H9 (cell line): ENCODE data around the gene KIAA2012. TPM values are rescaled to one million over a fixed set of nuclear protein-coding genes. Genes with fewer than 3 reads are reported as not detected.

ENCODE experiments used
- DNase-seq: peaks from one replicate; pipeline ENCODE4 v3.0.0-alpha.2; 2017
- H2AFZ ChIP-seq: one replicate; pipeline ENCODE4 v1.6.1; 2013; ENCODE audit warnings: mild to moderate bottlenecking, low read length, control low read depth, moderate library complexity
- H2AK5ac ChIP-seq: 2 replicates; pipeline ENCODE4 v1.6.1; 2013; ENCODE audit warnings: low read length, control low read depth, mixed read lengths; ENCODE audit not compliant: insufficient read length
- H2BK120ac ChIP-seq: one replicate; pipeline ENCODE4 v1.6.1; 2013; ENCODE audit warnings: low read depth, mild to moderate bottlenecking, low read length, control low read depth, inconsistent platforms; ENCODE audit not compliant: poor library complexity, severe bottlenecking
- H2BK12ac ChIP-seq: 2 replicates; pipeline ENCODE4 v1.6.1; 2013; ENCODE audit warnings: low read length, control low read depth, mixed read lengths, low read depth; ENCODE audit not compliant: insufficient read length
- H2BK15ac ChIP-seq: 2 replicates; pipeline ENCODE4 v1.6.1; 2013; ENCODE audit warnings: low read depth, low read length, control low read depth
- H2BK20ac ChIP-seq: one replicate; pipeline ENCODE4 v1.6.1; 2013; ENCODE audit warnings: low read depth, mild to moderate bottlenecking, low read length, control low read depth, inconsistent platforms; ENCODE audit not compliant: poor library complexity, severe bottlenecking
- H2BK5ac ChIP-seq: 2 replicates; pipeline ENCODE4 v1.6.1; 2013; ENCODE audit warnings: low read length, control low read depth, mixed read lengths; ENCODE audit not compliant: insufficient read length
- H3K14ac ChIP-seq: 2 replicates; pipeline ENCODE4 v1.6.1; 2013; ENCODE audit warnings: low read length, control low read depth; ENCODE audit not compliant: insufficient read depth
- H3K18ac ChIP-seq: 2 replicates; pipeline ENCODE4 v1.6.1; 2013; ENCODE audit warnings: low read depth, mild to moderate bottlenecking, mixed read lengths, low read length, control low read depth; ENCODE audit not compliant: insufficient read length
- H3K23ac ChIP-seq: 2 replicates; pipeline ENCODE4 v1.6.1; 2013; ENCODE audit warnings: low read length, control low read depth, mixed read lengths, low read depth; ENCODE audit not compliant: insufficient read length
- H3K23me2 ChIP-seq: 2 replicates; pipeline ENCODE4 v1.6.1; 2013; ENCODE audit warnings: low read depth, mild to moderate bottlenecking, mixed read lengths, low read length, control low read depth; ENCODE audit not compliant: insufficient read length, poor library complexity, severe bottlenecking
- H3K27ac ChIP-seq: 2 replicates; pipeline ENCODE4 v1.5.1; 2013; ENCODE audit warnings: low read length, control low read depth, mixed read lengths, low read depth; ENCODE audit not compliant: insufficient read length
- H3K27me3 ChIP-seq: 2 replicates; pipeline ENCODE4 v1.6.1; 2013; ENCODE audit warnings: low read length, control low read depth, inconsistent platforms; ENCODE audit not compliant: insufficient read depth
- H3K4ac ChIP-seq: 2 replicates; pipeline ENCODE4 v1.6.1; 2013; ENCODE audit warnings: low read depth, mild to moderate bottlenecking, control low read depth, inconsistent platforms, low read length, moderate library complexity
- H3K4me1 ChIP-seq: 2 replicates; pipeline ENCODE4 v1.6.1; 2013; ENCODE audit warnings: low read length, control low read depth, inconsistent platforms; ENCODE audit not compliant: insufficient read depth
- H3K4me2 ChIP-seq: 2 replicates; pipeline ENCODE4 v1.6.1; 2013; ENCODE audit warnings: low read length, control low read depth, mixed read lengths; ENCODE audit not compliant: insufficient read length, insufficient read depth
- H3K56ac ChIP-seq: 2 replicates; pipeline ENCODE4 v1.6.1; 2013; ENCODE audit warnings: low read depth, mild to moderate bottlenecking, mixed read lengths, low read length, control low read depth; ENCODE audit not compliant: insufficient read length
- H3K79me1 ChIP-seq: 2 replicates; pipeline ENCODE4 v1.6.1; 2013; ENCODE audit warnings: low read depth, mild to moderate bottlenecking, moderate library complexity, low read length, control low read depth, inconsistent platforms; ENCODE audit not compliant: insufficient read depth, poor library complexity, severe bottlenecking
- H3K79me2 ChIP-seq: 2 replicates; pipeline ENCODE4 v1.6.1; 2013; ENCODE audit warnings: low read length, control low read depth, inconsistent platforms; ENCODE audit not compliant: insufficient read depth
- H3K9ac ChIP-seq: 2 replicates; pipeline ENCODE4 v1.6.1; 2013; ENCODE audit warnings: low read length, control low read depth, mixed read lengths; ENCODE audit not compliant: insufficient read length; ENCODE audit errors: extremely low read depth
- H3K9me3 ChIP-seq: one replicate; pipeline ENCODE4 v1.6.1; 2013; ENCODE audit warnings: low read depth, low read length, inconsistent platforms; ENCODE audit not compliant: control insufficient read depth
- H3T11ph ChIP-seq: one replicate; pipeline ENCODE4 v1.6.1; 2013; ENCODE audit warnings: mild to moderate bottlenecking, low read length, control low read depth, inconsistent platforms
- H4K20me1 ChIP-seq: one replicate; pipeline ENCODE4 v1.6.1; 2013; ENCODE audit not compliant: control insufficient read depth, insufficient read length, insufficient read depth
- H4K5ac ChIP-seq: 2 replicates; pipeline ENCODE4 v1.6.1; 2013; ENCODE audit warnings: low read depth, mild to moderate bottlenecking, mixed read lengths, low read length, control low read depth; ENCODE audit not compliant: insufficient read length
- H4K8ac ChIP-seq: replicated peaks from 2 replicates; pipeline ENCODE4 v1.6.1; 2013; ENCODE audit warnings: low read length, control low read depth, mixed read lengths, low read depth; ENCODE audit not compliant: insufficient read length
- H4K91ac ChIP-seq: 2 replicates; pipeline ENCODE4 v1.6.1; 2013; ENCODE audit warnings: low read depth, mild to moderate bottlenecking, moderate library complexity, mixed read lengths, low read length, control low read depth; ENCODE audit not compliant: insufficient read length
- H3K27ac Mint-ChIP-seq, 3 experiments: 2 replicates in 2 of 3; 3 replicates in 1 of 3; pipeline ENCODE4 v1.8.0; 2020 to 2021; ENCODE audit warnings: mixed read lengths in 3 of 3, mild to moderate bottlenecking in 1 of 3, moderate library complexity in 1 of 3
- H3K27me3 Mint-ChIP-seq: 2 replicates; pipeline ENCODE4 v1.8.0; 2021; ENCODE audit warnings: low read depth, mild to moderate bottlenecking, moderate library complexity, mixed read lengths
- H3K36me3 Mint-ChIP-seq, 3 experiments: 2 replicates in 2 of 3; 3 replicates in 1 of 3; pipeline ENCODE4 v1.8.0; 2020 to 2021; ENCODE audit warnings: low read depth in 3 of 3, mixed read lengths in 3 of 3; ENCODE audit not compliant: insufficient read depth in 1 of 3
- H3K4me1 Mint-ChIP-seq, 2 experiments: 2 replicates each; pipeline ENCODE4 v1.8.0; 2020; ENCODE audit warnings: mixed read lengths in 2 of 2
- H3K4me3 Mint-ChIP-seq, 2 experiments: 2 replicates in 1 of 2; 3 replicates in 1 of 2; pipeline ENCODE4 v1.8.0; 2020 to 2021; ENCODE audit warnings: mild to moderate bottlenecking in 2 of 2, mixed read lengths in 2 of 2, moderate library complexity in 1 of 2
- H3K9me3 Mint-ChIP-seq, 2 experiments: 2 replicates in 1 of 2; 3 replicates in 1 of 2; pipeline ENCODE4 v1.8.0; 2020; ENCODE audit warnings: mild to moderate bottlenecking in 2 of 2, mixed read lengths in 2 of 2, moderate library complexity in 1 of 2
- WGBS: extraction: QIAGEN DNeasy Blood & Tissue Kit; methylation state at CpG from one replicate; pipeline ENCODE4 v1.1.7; 2013; ENCODE audit warnings: missing lambda C conversion rate, low lambda C conversion rate, mixed read lengths; ENCODE audit not compliant: insufficient read length; ENCODE audit errors: extremely low coverage; 5-methylcytosine and 5-hydroxymethylcytosine counted together
- total RNA-seq: library from RNA; stranded (reverse); gene quantifications from 2 replicates; pipeline ENCODE4 v1.2.1, GENCODE V29; 2021
- TF ChIP-seq, protein P1 (sequence below): fragments of 200-600 bp; sonication (generic); conservative IDR thresholded peaks from 3 replicates; pipeline ENCODE4 v1.8.0; 2021; ENCODE audit warnings: antibody characterized with exemption, mild to moderate bottlenecking

The KIAA2012 gene
- total RNA-seq, 1 experiment from 2014 or later: not detected

DNA sequence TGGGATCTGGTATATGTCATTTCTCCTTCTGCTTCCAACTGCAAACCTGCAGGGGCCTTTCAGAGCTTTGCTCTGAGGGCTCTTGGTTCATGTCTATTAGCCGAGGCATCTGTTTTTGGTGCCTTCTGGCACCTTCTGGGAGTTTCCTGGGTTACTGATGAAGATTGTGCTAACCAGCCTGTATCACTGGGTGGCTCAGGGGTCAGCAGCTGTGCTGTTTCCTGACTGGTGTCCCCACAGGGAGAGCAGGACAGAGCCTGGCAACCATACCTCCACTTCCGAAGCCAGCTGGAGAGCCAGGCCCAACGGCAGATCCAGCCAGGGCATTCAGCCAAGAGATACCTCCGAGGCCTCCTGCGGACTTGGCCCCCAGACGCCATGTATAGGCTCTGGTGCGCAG, 17.5 kb downstream of the KIAA2012 start:
- Histone ChIP-seq H3K4me2 (no peak overlapping the region), H2BK20ac (no peak overlapping the region), H3K27ac (no peak overlapping the region), H3K23ac (no peak overlapping the region), H2AFZ (no peak overlapping the region), H3K23me2 (no peaks in the 10 kb centered on the region), H4K5ac (no peak overlapping the region), H3K14ac (no peak overlapping the region), H3K18ac (no peak overlapping the region), H3K9ac (no peak overlapping the region), H4K20me1 (no peaks in the 10 kb centered on the region), H3K56ac (no peak overlapping the region), H3K79me1 (no peaks in the 10 kb centered on the region), H4K91ac (no peak overlapping the region), H3T11ph (no peak overlapping the region), H3K4ac (no peak overlapping the region), H3K79me2 (no peaks in the 10 kb centered on the region), H3K27me3 (no peaks in the 10 kb centered on the region), H3K9me3 (no peaks in the 10 kb centered on the region), H2BK5ac (no peak overlapping the region), H2AK5ac (no peak overlapping the region), H4K8ac (no peak overlapping the region), H2BK120ac (no peak overlapping the region), H2BK12ac (no peak overlapping the region), H3K4me1 (no peaks in the 10 kb centered on the region; the same call in 1 of the 2 replicates), H2BK15ac (no peak overlapping the region)
- Mint-ChIP-seq H3K4me3 (no peak overlapping the region), H3K27me3 (no peaks in the 10 kb centered on the region), H3K4me1 (peaks cover 11% of the 10 kb centered on the region in 2 experiments), H3K36me3 (no peaks in the 10 kb centered on the region), H3K9me3 (no peaks in the 10 kb centered on the region), H3K27ac (no peak overlapping the region)
- WGBS: no CpG with 5 or more reads among the region's 7 CpGs
- TF ChIP-seq, protein P1, sequence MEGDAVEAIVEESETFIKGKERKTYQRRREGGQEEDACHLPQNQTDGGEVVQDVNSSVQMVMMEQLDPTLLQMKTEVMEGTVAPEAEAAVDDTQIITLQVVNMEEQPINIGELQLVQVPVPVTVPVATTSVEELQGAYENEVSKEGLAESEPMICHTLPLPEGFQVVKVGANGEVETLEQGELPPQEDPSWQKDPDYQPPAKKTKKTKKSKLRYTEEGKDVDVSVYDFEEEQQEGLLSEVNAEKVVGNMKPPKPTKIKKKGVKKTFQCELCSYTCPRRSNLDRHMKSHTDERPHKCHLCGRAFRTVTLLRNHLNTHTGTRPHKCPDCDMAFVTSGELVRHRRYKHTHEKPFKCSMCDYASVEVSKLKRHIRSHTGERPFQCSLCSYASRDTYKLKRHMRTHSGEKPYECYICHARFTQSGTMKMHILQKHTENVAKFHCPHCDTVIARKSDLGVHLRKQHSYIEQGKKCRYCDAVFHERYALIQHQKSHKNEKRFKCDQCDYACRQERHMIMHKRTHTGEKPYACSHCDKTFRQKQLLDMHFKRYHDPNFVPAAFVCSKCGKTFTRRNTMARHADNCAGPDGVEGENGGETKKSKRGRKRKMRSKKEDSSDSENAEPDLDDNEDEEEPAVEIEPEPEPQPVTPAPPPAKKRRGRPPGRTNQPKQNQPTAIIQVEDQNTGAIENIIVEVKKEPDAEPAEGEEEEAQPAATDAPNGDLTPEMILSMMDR: no peak
- no peak for DNase-seq
